Endothelial cell of umbilical vein (primary cell): ENCODE results near the gene ACMSD. TPM values are rescaled to one million over a fixed set of nuclear protein-coding genes. Genes with fewer than 3 reads are reported as not detected.

ENCODE experiments used
- BruUV-seq: library from RNA; stranded (reverse); fragments of 400-500 nt; replicated peaks from 2 replicates; lab custom pipeline; 2021; lab: Mats Ljungman, UMichigan
- CTCF ChIA-PET: fragments of 300-600, 350-600 bp; sonication (Branson Sonifier 250); formaldehyde crosslinking; loops from one replicate; lab custom pipeline; 2021; ENCODE audit warnings: antibody characterized with exemption, inconsistent platforms; lab: Charles Lee
- POLR2A ChIA-PET: fragments of 300-600, 350-600 bp; sonication (Branson Sonifier 250); formaldehyde crosslinking; loops from one replicate; lab custom pipeline; 2021; ENCODE audit warnings: antibody characterized with exemption, inconsistent platforms; lab: Charles Lee
- DNase-seq: peaks from one replicate; pipeline ENCODE4 v3.0.0-alpha.2; 2011; ENCODE audit warnings: low read depth, low spot score
- FAIRE-seq: peaks from 2 replicates; lab custom pipeline; 2011; peaks lifted over from hg19 to GRCh38; lab: Jason Lieb, UNC
- H2AFZ ChIP-seq: 2 replicates; pipeline ENCODE4 v1.6.0; 2012; ENCODE audit warnings: low read depth, low read length, control low read depth, inconsistent platforms
- H3K27ac ChIP-seq: 2 replicates; pipeline ENCODE4 v1.5.1; 2011; ENCODE audit warnings: low read depth, mild to moderate bottlenecking, control low read depth, low read length, moderate library complexity; ENCODE audit not compliant: insufficient read depth
- H3K27me3 ChIP-seq, 2 experiments: 2 replicates each; pipeline versions ENCODE4 v1.6.0 to v1.6.1; 2011; ENCODE audit warnings: low read length in 2 of 2, mixed read lengths in 1 of 2; ENCODE audit not compliant: control insufficient read depth in 2 of 2, insufficient read depth in 2 of 2
- H3K36me3 ChIP-seq, 2 experiments: 2 replicates in 1 of 2; 3 replicates in 1 of 2; pipeline ENCODE4 v1.5.1; 2011; ENCODE audit warnings: low read length in 2 of 2, mild to moderate bottlenecking in 1 of 2, moderate library complexity in 1 of 2; ENCODE audit not compliant: control insufficient read depth in 2 of 2, insufficient read depth in 2 of 2; ENCODE audit errors: extremely low read depth in 1 of 2
- H3K4me1 ChIP-seq: 3 replicates; pipeline ENCODE4 v1.5.1; 2011; ENCODE audit warnings: mild to moderate bottlenecking, low read length; ENCODE audit not compliant: control insufficient read depth, insufficient read depth; ENCODE audit errors: extremely low read depth
- H3K4me2 ChIP-seq: 2 replicates; pipeline ENCODE4 v1.6.1; 2011; ENCODE audit warnings: low read length, control low read depth, mixed read lengths; ENCODE audit not compliant: insufficient read depth
- H3K4me3 ChIP-seq, 3 experiments: fragments of 200-600 bp in 1 of 3; sonication (generic), shearing (Covaris generic) in 1 of 3; replicated peaks in 1 of 3; 2 replicates each; pipeline ENCODE4 v1.5.1; 2011 to 2016; ENCODE audit warnings: control low read depth in 3 of 3, low read length in 3 of 3, mild to moderate bottlenecking in 2 of 3, inconsistent platforms in 1 of 3, low read depth in 1 of 3, moderate library complexity in 1 of 3; ENCODE audit not compliant: insufficient read depth in 1 of 3
- H3K79me2 ChIP-seq: 2 replicates; pipeline ENCODE4 v1.6.0; 2012; ENCODE audit warnings: low read length, inconsistent platforms; ENCODE audit not compliant: control insufficient read depth, insufficient read depth
- H3K9ac ChIP-seq: replicated peaks from 2 replicates; pipeline ENCODE3; 2011; ENCODE audit warnings: low read length, control low read depth; ENCODE audit not compliant: insufficient read depth; ENCODE audit errors: extremely low read depth
- H3K9me1 ChIP-seq: replicated peaks from 3 replicates; pipeline ENCODE4 v1.6.0; 2011; ENCODE audit warnings: mild to moderate bottlenecking, low read length; ENCODE audit not compliant: control insufficient read depth, insufficient read depth; ENCODE audit errors: extremely low read depth
- H3K9me3 ChIP-seq: replicated peaks from 2 replicates; pipeline ENCODE4 v1.5.1; 2012; ENCODE audit warnings: low read length, inconsistent platforms; ENCODE audit not compliant: control insufficient read depth, insufficient read depth
- H4K20me1 ChIP-seq: replicated peaks from 2 replicates; pipeline ENCODE3; 2011; ENCODE audit warnings: mild to moderate bottlenecking, low read length; ENCODE audit not compliant: control insufficient read depth, insufficient read depth; ENCODE audit errors: extremely low read depth
- EZH2 ChIP-seq: IDR thresholded peaks from 2 replicates; pipeline ENCODE4 v1.6.1; 2012; ENCODE audit warnings: borderline replicate concordance, low read depth, mild to moderate bottlenecking, moderate library complexity, low read length, inconsistent platforms; ENCODE audit not compliant: severe bottlenecking
- GATA2 ChIP-seq: IDR thresholded peaks from 2 replicates; pipeline ENCODE4 v1.7.0; 2011; ENCODE audit warnings: low read depth, mild to moderate bottlenecking, moderate library complexity, mixed read lengths, low read length; ENCODE audit not compliant: insufficient read length, insufficient read depth
- JUN ChIP-seq: IDR thresholded peaks from 2 replicates; pipeline ENCODE4 v1.6.1; 2011; ENCODE audit warnings: borderline replicate concordance, low read depth; ENCODE audit not compliant: insufficient read length, insufficient read depth
- MYC ChIP-seq: IDR thresholded peaks from one replicate; pipeline ENCODE4 v1.6.1; 2011; ENCODE audit warnings: mild to moderate bottlenecking, low read depth, low read length
- POLR2A ChIP-seq: IDR thresholded peaks from 2 replicates; pipeline ENCODE4 v1.6.1; 2012; ENCODE audit warnings: low read depth, mild to moderate bottlenecking, control low read depth, low read length
- dilution Hi-C: fragments of 300-500 bp; cut with MboI; formaldehyde crosslinking; loops from one replicate; pipeline ENCODE4 v1.15.0; 2019; ENCODE audit warnings: low sequenced_read_pairs; ENCODE audit not compliant: extremely low pct_ligation_motif_present
- intact Hi-C: fragments of 100-400 bp; cut with micrococcal nuclease; formaldehyde crosslinking; loops from one replicate; pipeline ENCODE4 v1.10.0; 2022
- polyA plus RNA-seq, 4 experiments: library from polyadenylated mRNA; depleted of rRNA in 3 of 4; stranded (reverse) in 3 of 4; unstranded in 1 of 4; fragments of >200 nt; gene quantifications; 2 replicates each; pipeline versions ENCODE4 v1.2.1 to v1.2.3, GENCODE V29; 2011 to 2012; ENCODE audit warnings: missing spikeins in 1 of 4
- total RNA-seq: library from RNA; stranded (reverse); gene quantifications from 2 replicates; pipeline ENCODE4 v1.2.3, GENCODE V29; 2021
- TF ChIP-seq, protein P1 (sequence below), 2 donors: IDR thresholded peaks; 1 replicate in 1 of 2; 2 replicates in 1 of 2; pipeline ENCODE4 v1.5.1; 2011; ENCODE audit warnings: low read length in 2 of 2, mild to moderate bottlenecking in 2 of 2, moderate library complexity in 2 of 2, control low read depth in 1 of 2, inconsistent platforms in 1 of 2, low read depth in 1 of 2; ENCODE audit not compliant: insufficient read depth in 1 of 2; ENCODE audit errors: extremely low read depth in 1 of 2
- TF ChIP-seq, protein P2 (sequence below): IDR thresholded peaks from 2 replicates; pipeline ENCODE4 v1.6.1; 2011; ENCODE audit not compliant: insufficient read depth, insufficient read length

The ACMSD gene
- total and polyA plus RNA-seq, 2 donors (not counting 3 experiments of a cell fraction or from before 2014, with no cell fraction given) = not detected

DNA sequence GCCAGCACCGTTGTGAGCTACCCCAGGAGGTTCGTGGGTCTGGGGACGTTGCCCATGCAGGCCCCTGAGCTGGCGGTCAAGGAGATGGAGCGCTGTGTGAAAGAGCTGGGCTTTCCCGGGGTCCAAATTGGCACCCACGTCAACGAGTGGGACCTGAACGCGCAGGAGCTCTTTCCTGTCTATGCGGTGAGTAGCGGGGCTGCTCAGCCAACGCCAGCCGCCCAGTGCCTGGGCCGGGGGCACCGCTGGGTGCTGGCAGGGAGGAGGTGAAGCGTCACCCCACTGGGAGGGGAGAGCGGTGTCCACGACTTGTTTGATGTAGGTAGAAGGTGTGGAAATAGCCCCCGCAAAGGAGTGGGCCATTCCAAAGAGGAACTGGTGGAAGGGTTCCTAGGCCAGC is 25.0 kb downstream of the ACMSD start:
- no peak overlapping the region for H2AFZ ChIP-seq
- H3K27ac ChIP-seq = no peak overlapping the region
- peaks cover 0 to 4% of the 10 kb centered on the region in 2 experiments for H3K27me3 ChIP-seq
- no peak overlapping the region for H3K9ac ChIP-seq
- FAIRE-seq (no peak), DNase-seq (no peak)
- H3K4me2 ChIP-seq = no peak overlapping the region
- no peaks in the 10 kb centered on the region for H3K9me1 ChIP-seq
- ChIA-PET CTCF (no interaction called here), POLR2A (no interaction called here)
- dilution Hi-C loops = no loop called here
- no peak for TF ChIP-seq JUN
- TF ChIP-seq, protein P1, sequence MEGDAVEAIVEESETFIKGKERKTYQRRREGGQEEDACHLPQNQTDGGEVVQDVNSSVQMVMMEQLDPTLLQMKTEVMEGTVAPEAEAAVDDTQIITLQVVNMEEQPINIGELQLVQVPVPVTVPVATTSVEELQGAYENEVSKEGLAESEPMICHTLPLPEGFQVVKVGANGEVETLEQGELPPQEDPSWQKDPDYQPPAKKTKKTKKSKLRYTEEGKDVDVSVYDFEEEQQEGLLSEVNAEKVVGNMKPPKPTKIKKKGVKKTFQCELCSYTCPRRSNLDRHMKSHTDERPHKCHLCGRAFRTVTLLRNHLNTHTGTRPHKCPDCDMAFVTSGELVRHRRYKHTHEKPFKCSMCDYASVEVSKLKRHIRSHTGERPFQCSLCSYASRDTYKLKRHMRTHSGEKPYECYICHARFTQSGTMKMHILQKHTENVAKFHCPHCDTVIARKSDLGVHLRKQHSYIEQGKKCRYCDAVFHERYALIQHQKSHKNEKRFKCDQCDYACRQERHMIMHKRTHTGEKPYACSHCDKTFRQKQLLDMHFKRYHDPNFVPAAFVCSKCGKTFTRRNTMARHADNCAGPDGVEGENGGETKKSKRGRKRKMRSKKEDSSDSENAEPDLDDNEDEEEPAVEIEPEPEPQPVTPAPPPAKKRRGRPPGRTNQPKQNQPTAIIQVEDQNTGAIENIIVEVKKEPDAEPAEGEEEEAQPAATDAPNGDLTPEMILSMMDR (IDR thresholded peaks at IDR 0.05; ENCODE audit: extremely low read depth in 1 of 2, insufficient read depth in 1 of 2, low read depth in 1 of 2, low read length in 2 of 2) = no peak
- H3K36me3 ChIP-seq = no peaks in the 10 kb centered on the region
- H3K4me3 ChIP-seq = no peak overlapping the region
- H3K4me1 ChIP-seq = no peaks in the 10 kb centered on the region
- no peaks in the 10 kb centered on the region for H4K20me1 ChIP-seq
- BruUV-seq = no TSS peak
- intact Hi-C loops = no loop called here
- no peaks in the 10 kb centered on the region for H3K9me3 ChIP-seq
- H3K79me2 ChIP-seq = no peaks in the 10 kb centered on the region

DNA sequence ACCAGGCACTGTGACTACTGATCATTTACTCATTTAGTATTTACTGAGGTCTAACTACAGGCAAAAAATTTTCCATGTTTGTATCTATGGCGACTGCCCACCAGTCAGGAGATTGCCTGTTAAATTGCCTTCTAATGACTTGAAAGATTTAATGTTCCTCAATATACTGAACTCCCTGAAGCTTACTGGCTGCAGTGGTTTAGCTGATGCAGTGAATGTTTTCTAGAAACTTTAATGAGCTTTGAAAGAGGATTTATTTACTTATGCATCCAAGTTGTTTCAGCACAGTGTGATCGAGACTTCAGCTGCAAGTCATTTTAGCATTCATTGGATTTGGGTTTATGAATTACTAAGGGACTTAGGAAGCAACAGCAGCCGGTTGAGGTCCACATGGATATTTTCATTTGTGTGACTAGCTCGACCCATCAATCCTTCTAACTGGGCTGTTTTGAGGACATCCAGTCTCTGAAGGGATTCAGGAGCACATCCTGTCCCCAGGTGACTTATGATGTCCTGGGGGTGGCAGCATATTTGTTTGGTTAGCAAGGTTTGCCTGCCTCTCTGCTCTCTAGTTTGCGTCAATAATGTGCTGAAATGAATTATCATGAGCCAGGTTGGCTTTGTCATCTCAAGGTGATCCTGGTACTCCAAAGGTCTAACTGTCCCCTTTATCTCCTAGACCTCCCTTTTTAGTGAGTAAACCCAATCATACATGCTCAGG is 26.8 kb downstream of the ACMSD start:
- BruUV-seq = no TSS peak
- no peak overlapping the region for H3K4me3 ChIP-seq
- H3K9me1 ChIP-seq = no peaks in the 10 kb centered on the region
- intact Hi-C loops = no loop called here
- no peak overlapping the region for H3K4me2 ChIP-seq
- dilution Hi-C loops = no loop called here
- no peaks in the 10 kb centered on the region for H3K4me1 ChIP-seq
- POLR2A ChIA-PET = no interaction called here
- H4K20me1 ChIP-seq = no peaks in the 10 kb centered on the region
- H2AFZ ChIP-seq = no peak overlapping the region
- H3K27me3 ChIP-seq = no peaks in the 10 kb centered on the region
- H3K79me2 ChIP-seq = no peaks in the 10 kb centered on the region
- DNase-seq (no peak), FAIRE-seq (no peak)
- TF ChIP-seq POLR2A = no peak
- TF ChIP-seq EZH2 = no peak
- TF ChIP-seq MYC = no peak
- no peak for TF ChIP-seq GATA2
- TF ChIP-seq, protein P2, sequence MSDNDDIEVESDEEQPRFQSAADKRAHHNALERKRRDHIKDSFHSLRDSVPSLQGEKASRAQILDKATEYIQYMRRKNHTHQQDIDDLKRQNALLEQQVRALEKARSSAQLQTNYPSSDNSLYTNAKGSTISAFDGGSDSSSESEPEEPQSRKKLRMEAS = no peak
- TF ChIP-seq, protein P1 (IDR thresholded peaks at IDR 0.05; ENCODE audit: extremely low read depth in 1 of 2, insufficient read depth in 1 of 2, low read depth in 1 of 2, low read length in 2 of 2) = no peak
- no peak overlapping the region for H3K27ac ChIP-seq
- no peaks in the 10 kb centered on the region for H3K36me3 ChIP-seq
- no peaks in the 10 kb centered on the region for H3K9me3 ChIP-seq
- H3K9ac ChIP-seq = no peak overlapping the region
- CTCF ChIA-PET = interaction anchor here (0.6 kb wide), 1 partner anchor 350 kb away, joined by 3 read pairs; no protein-coding TSS in a partner anchor
